HEK293 (cell line): ENCODE measurements around the gene PLD4.
A peak's percentile ranks its signal among the peaks of the same experiment; 100 is the strongest.

Experiments
- CTCF ChIA-PET: fragments of 350-600 bp; formaldehyde crosslinking; extraction: SDS; loops from one replicate; lab custom pipeline; 2021; ENCODE audit warnings: antibody characterized with exemption; lab: Yijun Ruan, JAX
- POLR2A ChIA-PET: fragments of 300-600 bp; formaldehyde crosslinking; extraction: SDS; loops from one replicate; lab custom pipeline; 2020; ENCODE audit warnings: antibody characterized with exemption, inconsistent platforms; lab: Yijun Ruan, JAX
- H3K27ac ChIP-seq: fragments of 200-500 bp; sonication (Bioruptor generic); 2 replicates; pipeline ENCODE4 v1.5.1; 2014; ENCODE audit warnings: low read depth, low read length, control low read depth, inconsistent platforms; ENCODE audit errors: extremely low read depth
- H3K36me3 ChIP-seq, 2 experiments: fragments of 200-500 bp in 1 of 2; sonication (Bioruptor generic) in 1 of 2; 1 replicate in 1 of 2; 2 replicates in 1 of 2; pipeline ENCODE4 v1.5.1; 2014 to 2017; ENCODE audit warnings: inconsistent platforms in 2 of 2, low read length in 2 of 2; ENCODE audit not compliant: control insufficient read depth in 2 of 2, insufficient read depth in 1 of 2
- H3K4me1 ChIP-seq: fragments of 200-500 bp; sonication (Bioruptor generic); 2 replicates; pipeline ENCODE4 v1.5.1; 2014; ENCODE audit warnings: mild to moderate bottlenecking, low read length, inconsistent platforms; ENCODE audit not compliant: control insufficient read depth, insufficient read depth
- H3K4me3 ChIP-seq: 2 replicates; pipeline ENCODE4 v1.5.1; 2011; ENCODE audit warnings: low read depth, mild to moderate bottlenecking, control low read depth, low read length, moderate library complexity
- H3K9me3 ChIP-seq: fragments of 200-500 bp; sonication (Bioruptor generic); 2 replicates; pipeline ENCODE4 v1.5.1; 2014; ENCODE audit warnings: low read depth, low read length, inconsistent platforms; ENCODE audit not compliant: control insufficient read depth, insufficient read depth
- BCL6B ChIP-seq: fragments of 450-650 bp; formaldehyde crosslinking; IDR thresholded peaks from 2 replicates; pipeline ENCODE4 v1.5.1; 2017; ENCODE audit warnings: missing biosample characterization, missing genetic modification characterization
- HOXA7 ChIP-seq: sonication (generic); formaldehyde crosslinking; IDR thresholded peaks from 2 replicates; pipeline ENCODE4 v1.8.1; 2022; ENCODE audit warnings: missing genetic modification reagents, borderline replicate concordance
- KLF10 ChIP-seq: fragments of 450-650 bp; IDR thresholded peaks from 2 replicates; pipeline ENCODE4 v1.5.1; 2018; ENCODE audit warnings: missing biosample characterization, mild to moderate bottlenecking, missing genetic modification characterization
- REST ChIP-seq: fragments of 450-650 bp; formaldehyde crosslinking; IDR thresholded peaks from 2 replicates; pipeline ENCODE4 v1.5.1; 2016; ENCODE audit warnings: missing biosample characterization, missing genetic modification characterization
- TRIM28 ChIP-seq: IDR thresholded peaks from 2 replicates; pipeline ENCODE4 v1.6.1; 2011; ENCODE audit warnings: low read length, control low read depth, borderline replicate concordance
- WT1 ChIP-seq: fragments of 450-650 bp; formaldehyde crosslinking; IDR thresholded peaks from 2 replicates; pipeline ENCODE4 v1.5.1; 2016; ENCODE audit warnings: missing biosample characterization, missing genetic modification characterization
- ZBTB8A ChIP-seq: fragments of 450-650 bp; formaldehyde crosslinking; IDR thresholded peaks from 2 replicates; pipeline ENCODE4 v1.5.1; 2016; ENCODE audit warnings: missing biosample characterization, missing genetic modification characterization
- ZFP37 ChIP-seq: fragments of 450-650 bp; formaldehyde crosslinking; IDR thresholded peaks from 2 replicates; pipeline ENCODE4 v1.5.1; 2016; ENCODE audit warnings: missing biosample characterization, missing genetic modification characterization
- ZFP41 ChIP-seq: fragments of 450-650 bp; formaldehyde crosslinking; IDR thresholded peaks from 2 replicates; pipeline ENCODE4 v1.5.1; 2016; ENCODE audit warnings: missing biosample characterization, missing genetic modification characterization, borderline replicate concordance
- ZFP69B ChIP-seq: fragments of 450-650 bp; formaldehyde crosslinking; IDR thresholded peaks from 2 replicates; pipeline ENCODE4 v1.5.1; 2016; ENCODE audit warnings: missing biosample characterization, missing genetic modification characterization
- ZIC2 ChIP-seq: fragments of 450-650 bp; formaldehyde crosslinking; IDR thresholded peaks from 2 replicates; pipeline ENCODE4 v1.5.1; 2016; ENCODE audit warnings: missing biosample characterization, missing genetic modification characterization
- ZNF16 ChIP-seq: fragments of 450-650 bp; formaldehyde crosslinking; IDR thresholded peaks from 2 replicates; pipeline ENCODE4 v1.5.1; 2016; ENCODE audit warnings: low read depth, missing biosample characterization, missing genetic modification characterization
- ZNF19 ChIP-seq: fragments of 450-650 bp; formaldehyde crosslinking; IDR thresholded peaks from 2 replicates; pipeline ENCODE4; 2016; ENCODE audit warnings: missing biosample characterization, missing genetic modification characterization, low read depth
- ZNF350 ChIP-seq: fragments of 450-650 bp; formaldehyde crosslinking; IDR thresholded peaks from 2 replicates; pipeline ENCODE4 v1.5.0; 2017; ENCODE audit warnings: missing biosample characterization, mild to moderate bottlenecking, missing genetic modification characterization
- ZNF354C ChIP-seq: fragments of 450-650 bp; formaldehyde crosslinking; IDR thresholded peaks from 2 replicates; pipeline ENCODE4 v1.5.1; 2016; ENCODE audit warnings: missing biosample characterization, missing genetic modification characterization, low read depth, borderline replicate concordance
- ZNF585B ChIP-seq: fragments of 450-650 bp; formaldehyde crosslinking; IDR thresholded peaks from 2 replicates; pipeline ENCODE4 v1.5.1; 2016; ENCODE audit warnings: missing biosample characterization, missing genetic modification characterization
- ZSCAN16 ChIP-seq: fragments of 450-650 bp; formaldehyde crosslinking; IDR thresholded peaks from 2 replicates; pipeline ENCODE4 v1.5.1; 2016; ENCODE audit warnings: missing biosample characterization, missing genetic modification characterization
- ZSCAN4 ChIP-seq: fragments of 450-650 bp; formaldehyde crosslinking; IDR thresholded peaks from 2 replicates; pipeline ENCODE4 v1.5.1; 2017; ENCODE audit warnings: missing biosample characterization, missing genetic modification characterization

The PLD4 gene

GRCh38 chr14:104923640-104924420 is 849 bp upstream of the PLD4 start:
- Histone ChIP-seq H3K4me3 (no peak overlapping the region), H3K36me3 (no peaks in the 10 kb centered on the region), H3K9me3 (no peaks in the 10 kb centered on the region), H3K27ac (no peak overlapping the region), H3K4me1 (no peaks in the 10 kb centered on the region)
- ChIA-PET POLR2A (no interaction called here), CTCF (interaction anchor here (0.7 to 1.3 kb wide), 2 partner anchors 16 to 122 kb away, joined by 3 to 4 read pairs; no protein-coding TSS in a partner anchor)
- TF ChIP-seq REST (tag by site-specific recombination): no peak
- no peak for TF ChIP-seq ZSCAN16
- no peak for TF ChIP-seq ZNF16 (tag by site-specific recombination)
- TF ChIP-seq ZFP41 (tag by site-specific recombination): no peak
- TF ChIP-seq TRIM28: peak; percentile 76; the same call in 1 of the 2 replicates

- Histone ChIP-seq H3K36me3 (no peaks in the 10 kb centered on the region), H3K9me3 (no peaks in the 10 kb centered on the region), H3K4me1 (no peaks in the 10 kb centered on the region), H3K27ac (no peak overlapping the region), H3K4me3 (no peak overlapping the region)
- CTCF ChIA-PET: interaction anchor here (1.0 to 1.3 kb wide), 2 partner anchors 25 to 121 kb away, joined by 3 to 4 read pairs; no protein-coding TSS in a partner anchor
- TF ChIP-seq HOXA7 (CRISPR knock-in tag): no peak
- TF ChIP-seq ZIC2 (tag by site-specific recombination): peak; percentile 39; the same call in 1 of the 2 replicates
- no peak for TF ChIP-seq ZNF354C (tag by site-specific recombination)
- no peak for TF ChIP-seq ZFP69B (tag by site-specific recombination)
- TF ChIP-seq ZSCAN4: no peak
- no peak for TF ChIP-seq KLF10 (tag by site-specific recombination)
- TF ChIP-seq ZBTB8A (tag by site-specific recombination): no peak
- POLR2A ChIA-PET: interaction anchor here (0.6 kb wide), 1 partner anchor 477 kb away, joined by 4 read pairs; no protein-coding TSS in a partner anchor
These were observed 655 bp downstream of the PLD4 start for GRCh38 chr14:104925214-104925854.

GRCh38 chr14:104925855-104926609 is 1.4 kb downstream of the PLD4 start:
- CTCF ChIA-PET: no interaction called here
- POLR2A ChIA-PET: no interaction called here
- H3K4me3 ChIP-seq: no peak overlapping the region

More at GRCh38 chr14:104925855-104926609, 1.4 kb downstream of the PLD4 start:
- H3K9me3 ChIP-seq: no peaks in the 10 kb centered on the region
- TF ChIP-seq ZIC2 (tag by site-specific recombination): peak; percentile 66
- no peak for TF ChIP-seq ZSCAN4
- TF ChIP-seq ZNF350 (tag by site-specific recombination): no peak
- no peak for TF ChIP-seq WT1 (tag by site-specific recombination)
- no peak for TF ChIP-seq ZNF585B (tag by site-specific recombination)
- no peak for TF ChIP-seq ZFP37
- no peak for TF ChIP-seq ZNF19
- TF ChIP-seq BCL6B (tag by site-specific recombination): no peak
- no peaks in the 10 kb centered on the region for H3K4me1 ChIP-seq
- no peaks in the 10 kb centered on the region for H3K36me3 ChIP-seq
- no peak overlapping the region for H3K27ac ChIP-seq
